ENCODE results near the gene PPIAL4G.
"Not testable (repeated sequence)": the region's sequence is repeated elsewhere in the genome, so short reads cannot be mapped to it uniquely, and the experiment has no call there.

Gene PPIAL4G

DNA sequence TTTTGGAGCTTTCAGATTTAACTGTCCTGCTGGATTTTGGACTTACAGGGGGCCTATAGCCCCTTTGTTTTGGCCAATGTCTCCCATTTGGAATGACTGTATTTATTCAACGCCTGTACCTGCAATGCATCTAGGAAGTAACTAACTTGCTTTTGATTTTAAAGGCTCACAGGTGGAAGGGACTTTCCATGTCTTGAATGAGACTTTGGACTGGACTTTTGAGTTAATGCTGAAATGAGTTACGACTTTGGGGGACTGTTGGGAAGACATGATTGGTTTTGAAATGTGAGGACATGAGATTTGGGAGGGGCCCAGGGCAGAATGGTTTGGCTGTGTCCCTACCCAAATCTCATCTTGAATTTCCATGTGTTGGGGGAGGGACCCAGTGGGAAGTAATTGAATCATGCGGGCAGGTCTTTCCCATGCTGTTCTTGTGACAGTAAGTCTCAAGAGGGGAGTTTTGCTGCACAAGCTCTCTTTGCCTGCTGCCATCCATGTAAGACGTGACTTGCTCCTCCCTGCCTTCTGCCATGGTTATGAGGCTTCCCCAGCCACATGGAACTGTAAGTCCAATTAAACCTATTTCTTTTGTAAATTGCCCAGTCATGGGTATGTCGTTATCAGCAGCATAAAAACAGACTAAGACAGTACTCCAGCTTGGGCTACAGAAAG lies 43.3 kb downstream of the PPIAL4G start:
- POLR2A ChIA-PET; DNase-seq (ENCODE audit: low read depth, low spot score); H3K4me3 ChIP-seq (ENCODE audit: low read depth, low read length); CTCF ChIA-PET: not testable (repeated sequence)

DNA sequence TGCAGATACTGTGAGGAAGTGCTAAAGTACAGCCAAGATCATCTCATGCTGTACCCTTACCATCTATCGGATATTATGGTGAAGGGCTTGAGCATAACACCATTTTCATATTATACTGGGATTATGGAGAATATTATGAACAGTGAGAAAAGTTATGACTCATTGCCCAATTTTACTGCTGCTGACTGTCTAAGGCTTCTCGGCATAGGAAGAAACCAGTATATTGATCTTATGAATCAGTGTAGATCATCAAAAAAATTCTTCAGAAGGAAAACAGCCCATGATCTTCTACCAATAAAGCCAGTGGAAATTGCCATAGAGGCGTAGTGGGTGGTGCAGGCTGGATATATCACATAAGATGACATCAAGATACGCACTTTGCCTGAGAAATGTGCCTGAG lies 47.7 kb downstream of the PPIAL4G start:
- POLR2A ChIA-PET = no interaction called here
- CTCF ChIA-PET = no interaction called here
- TF ChIP-seq, protein P1, sequence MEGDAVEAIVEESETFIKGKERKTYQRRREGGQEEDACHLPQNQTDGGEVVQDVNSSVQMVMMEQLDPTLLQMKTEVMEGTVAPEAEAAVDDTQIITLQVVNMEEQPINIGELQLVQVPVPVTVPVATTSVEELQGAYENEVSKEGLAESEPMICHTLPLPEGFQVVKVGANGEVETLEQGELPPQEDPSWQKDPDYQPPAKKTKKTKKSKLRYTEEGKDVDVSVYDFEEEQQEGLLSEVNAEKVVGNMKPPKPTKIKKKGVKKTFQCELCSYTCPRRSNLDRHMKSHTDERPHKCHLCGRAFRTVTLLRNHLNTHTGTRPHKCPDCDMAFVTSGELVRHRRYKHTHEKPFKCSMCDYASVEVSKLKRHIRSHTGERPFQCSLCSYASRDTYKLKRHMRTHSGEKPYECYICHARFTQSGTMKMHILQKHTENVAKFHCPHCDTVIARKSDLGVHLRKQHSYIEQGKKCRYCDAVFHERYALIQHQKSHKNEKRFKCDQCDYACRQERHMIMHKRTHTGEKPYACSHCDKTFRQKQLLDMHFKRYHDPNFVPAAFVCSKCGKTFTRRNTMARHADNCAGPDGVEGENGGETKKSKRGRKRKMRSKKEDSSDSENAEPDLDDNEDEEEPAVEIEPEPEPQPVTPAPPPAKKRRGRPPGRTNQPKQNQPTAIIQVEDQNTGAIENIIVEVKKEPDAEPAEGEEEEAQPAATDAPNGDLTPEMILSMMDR (IDR thresholded peaks at IDR 0.05; ENCODE audit: insufficient read depth, low read length, missing control alignments) = no peak
- DNase-seq (ENCODE audit: low read depth, low spot score) = no peak
- H3K4me3 ChIP-seq (ENCODE audit: low read depth, low read length) = no peak overlapping the region

DNA sequence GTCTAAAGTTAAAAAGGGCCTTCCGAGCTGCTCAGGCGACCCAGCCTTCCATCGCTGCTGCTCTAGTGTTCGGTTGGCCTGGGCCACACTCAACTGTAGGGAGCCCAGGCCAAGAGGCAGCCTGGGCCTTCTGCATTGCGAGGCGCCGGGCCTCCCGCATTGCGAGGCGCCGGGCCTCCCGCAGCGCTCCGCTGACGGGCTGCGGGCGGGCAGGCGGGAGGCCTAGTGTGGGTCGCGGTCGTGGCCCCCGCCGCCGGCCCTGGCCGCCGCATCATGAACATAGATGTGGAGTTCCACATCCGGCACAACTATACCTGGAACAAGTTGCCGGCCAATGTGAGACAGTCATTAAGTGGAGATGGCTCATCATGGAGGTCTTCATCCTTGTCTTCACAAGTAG lies 48.3 kb downstream of the PPIAL4G start:
- POLR2A ChIA-PET = no interaction called here
- CTCF ChIA-PET = no interaction called here
- DNase-seq (ENCODE audit: low read depth, low spot score) = no peak
- H3K4me3 ChIP-seq (ENCODE audit: low read depth, low read length) = no peak overlapping the region
- TF ChIP-seq, protein P1 (IDR thresholded peaks at IDR 0.05; ENCODE audit: insufficient read depth, low read length, missing control alignments) = no peak

DNA sequence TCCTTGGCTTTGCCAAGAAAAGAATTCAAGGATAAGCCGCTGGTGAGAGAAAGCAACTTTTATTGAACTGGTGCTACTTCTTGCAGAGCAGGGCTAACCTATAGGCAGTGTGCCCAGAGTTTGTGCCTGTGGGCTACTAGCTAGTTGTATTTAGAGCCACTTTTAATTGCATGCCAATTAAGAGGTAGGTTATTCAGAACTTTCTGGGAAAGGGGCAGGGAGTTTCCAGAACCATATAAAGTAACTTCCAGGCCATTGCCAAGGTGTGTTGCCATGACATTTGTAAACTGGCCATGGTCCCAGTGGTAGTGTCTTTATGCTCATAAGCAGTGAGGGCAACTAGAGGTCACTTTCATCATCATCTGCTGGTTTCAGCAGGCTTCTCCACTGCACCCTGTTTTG lies 50.2 kb downstream of the PPIAL4G start:
- DNase-seq (ENCODE audit: low read depth, low spot score); CTCF ChIA-PET; H3K4me3 ChIP-seq (ENCODE audit: low read depth, low read length); POLR2A ChIA-PET: not testable (repeated sequence)
